Measurements from ENCODE around the gene ZKSCAN8. TPM values are rescaled to one million over a fixed set of nuclear protein-coding genes. Genes with fewer than 3 reads are reported as not detected.

ZKSCAN8 gene
- total RNA-seq, 1 experiment from 2014 or later = 3.2 TPM

Other genes starting within 250 kb of the ZKSCAN8 start
- not detected in 2 replicates for gene OR2B2, start 229.5 kb upstream of the ZKSCAN8 start, total RNA-seq (2014; rRNA removed; shearing (Covaris generic); ENCODE audit: low replicate concordance)
- not detected in 2 replicates for gene OR2B6, start 184.6 kb upstream of the ZKSCAN8 start, total RNA-seq (2014; rRNA removed; shearing (Covaris generic); ENCODE audit: low replicate concordance)
- gene ZNF165, start 61.3 kb upstream of the ZKSCAN8 start, total RNA-seq (2014; rRNA removed; shearing (Covaris generic); ENCODE audit: low replicate concordance) = 0.49 TPM in 1 of 2 replicates, not detected in the other
- 1.3 and 1.7 TPM in 2 replicates for gene ZSCAN16, start 17.3 kb upstream of the ZKSCAN8 start, total RNA-seq (2014; rRNA removed; shearing (Covaris generic); ENCODE audit: low replicate concordance)
- gene ZSCAN9, start 83.4 kb downstream of the ZKSCAN8 start, total RNA-seq (2014; rRNA removed; shearing (Covaris generic); ENCODE audit: low replicate concordance) = 3.1 and 6.8 TPM in 2 replicates
- 0.59 and 2.6 TPM in 2 replicates for gene ZKSCAN4, start 110.4 kb downstream of the ZKSCAN8 start, total RNA-seq (2014; rRNA removed; shearing (Covaris generic); ENCODE audit: low replicate concordance)
- not detected in 2 replicates for gene NKAPL, start 117.4 kb downstream of the ZKSCAN8 start, total RNA-seq (2014; rRNA removed; shearing (Covaris generic); ENCODE audit: low replicate concordance)
- gene ZSCAN26, start 125.3 kb downstream of the ZKSCAN8 start, total RNA-seq (2014; rRNA removed; shearing (Covaris generic); ENCODE audit: low replicate concordance) = 9.2 and 20.0 TPM in 2 replicates
- 4.6 and 9.3 TPM in 2 replicates for gene PGBD1, start 139.7 kb downstream of the ZKSCAN8 start, total RNA-seq (2014; rRNA removed; shearing (Covaris generic); ENCODE audit: low replicate concordance)
- 26.2 and 34.9 TPM in 2 replicates for gene ZSCAN31, start 194.3 kb downstream of the ZKSCAN8 start, total RNA-seq (2014; rRNA removed; shearing (Covaris generic); ENCODE audit: low replicate concordance)
- gene ZKSCAN3, start 208.1 kb downstream of the ZKSCAN8 start, total RNA-seq (2014; rRNA removed; shearing (Covaris generic); ENCODE audit: low replicate concordance) = 0.39 and 1.5 TPM in 2 replicates

All from MG63 (cell line).